ENCODE measurements around the gene ZNF525. TPM values are rescaled to one million over a fixed set of nuclear protein-coding genes. Genes with fewer than 3 reads are reported as not detected.
"Not testable (repeated sequence)": the region's sequence is repeated elsewhere in the genome, so short reads cannot be mapped to it uniquely, and the experiment has no call there.

ZNF525 gene
- total RNA-seq, 1 donor from 2014 or later: 16.3 TPM

GRCh38 chr19:53388168-53388567 lies 22.7 kb downstream of the ZNF525 start:
- no peak for TF ChIP-seq CTCF (conservative IDR thresholded peaks at IDR 0.05; ENCODE audit: low read depth, low read length)

GRCh38 chr19:53388904-53389303 lies 23.4 kb downstream of the ZNF525 start:
- no peak for DNase-seq (ENCODE audit: low read depth)
- H3K4me3 ChIP-seq (ENCODE audit: low read depth, low read length): no peak overlapping the region
- TF ChIP-seq CTCF (conservative IDR thresholded peaks at IDR 0.05; ENCODE audit: low read depth, low read length): no peak

More at GRCh38 chr19:53388168-53388567, 22.7 kb downstream of the ZNF525 start:
- H3K4me3 ChIP-seq (ENCODE audit: low read depth, low read length): no peak overlapping the region
- DNase-seq (ENCODE audit: low read depth): no peak

- TF ChIP-seq CTCF (conservative IDR thresholded peaks at IDR 0.05; ENCODE audit: low read depth, low read length): no peak
- no peak overlapping the region for H3K4me3 ChIP-seq (ENCODE audit: low read depth, low read length)
- no peak for DNase-seq (ENCODE audit: low read depth)
Observed at GRCh38 chr19:53389571-53389970, 24.1 kb downstream of the ZNF525 start.

- DNase-seq (ENCODE audit: low read depth): no peak
- no peak overlapping the region for H3K4me3 ChIP-seq (ENCODE audit: low read depth, low read length)
- no peak for TF ChIP-seq CTCF (conservative IDR thresholded peaks at IDR 0.05; ENCODE audit: low read depth, low read length)
Observed at GRCh38 chr19:53389978-53390377, 24.5 kb downstream of the ZNF525 start.

GRCh38 chr19:53394522-53394973 lies 29.0 kb downstream of the ZNF525 start:
- DNase-seq (ENCODE audit: low read depth): no peak
- TF ChIP-seq CTCF (conservative IDR thresholded peaks at IDR 0.05; ENCODE audit: low read depth, low read length): no peak
- H3K4me3 ChIP-seq (ENCODE audit: low read depth, low read length): peak overlapping the region; percentile 85

- peak within 1 kb of the TSS; percentile 85 for H3K4me3 ChIP-seq (ENCODE audit: low read depth, low read length)
- DNase-seq (ENCODE audit: low read depth): peak; percentile 35
- TF ChIP-seq CTCF (conservative IDR thresholded peaks at IDR 0.05; ENCODE audit: low read depth, low read length): peak; percentile 45
Observed at GRCh38 chr19:53394974-53395839, 29.7 kb downstream of the ZNF525 start, which contains the start of gene ZNF765. ZNF765 (plus strand) TSS chr19:53395149; CDS start chr19:53398016, 2,867 bp downstream.

- not testable (repeated sequence) for DNase-seq (ENCODE audit: low read depth)
- peak overlapping the region; percentile 85 for H3K4me3 ChIP-seq (ENCODE audit: low read depth, low read length)
Observed at GRCh38 chr19:53395840-53396524, 30.5 kb downstream of the ZNF525 start.
